HepG2 (cell line): ENCODE data around the gene PDCD2. TPM values are rescaled to one million over a fixed set of nuclear protein-coding genes. Genes with fewer than 3 reads are reported as not detected.

Experiments used
- ATF1 ChIP-seq: IDR thresholded peaks from 2 replicates; pipeline ENCODE4 v1.6.1; 2016; ENCODE audit warnings: mild to moderate bottlenecking, control low read depth
- CHCHD3 ChIP-seq: sonication (generic); formaldehyde crosslinking; IDR thresholded peaks from 2 replicates; pipeline ENCODE4 v1.8.0; 2022; ENCODE audit warnings: mild to moderate bottlenecking, missing genetic modification reagents, moderate library complexity
- HOXA5 ChIP-seq: sonication (generic); formaldehyde crosslinking; IDR thresholded peaks from 2 replicates; pipeline ENCODE4 v1.4.0; 2020; ENCODE audit warnings: missing genetic modification reagents
- NFE2 ChIP-seq: sonication (generic); formaldehyde crosslinking; IDR thresholded peaks from 2 replicates; pipeline ENCODE4 v1.4.0; 2020; ENCODE audit warnings: missing genetic modification reagents
- RFXAP ChIP-seq: sonication (generic); formaldehyde crosslinking; IDR thresholded peaks from 2 replicates; pipeline ENCODE4 v1.4.0; 2020; ENCODE audit warnings: missing genetic modification reagents, borderline replicate concordance
- TAF15 ChIP-seq: fragments of 200-400 bp; formaldehyde crosslinking; IDR thresholded peaks from one replicate; pipeline ENCODE4 v1.6.1; 2018; ENCODE audit warnings: mild to moderate bottlenecking, low read depth, low read length; ENCODE audit not compliant: poor library complexity, severe bottlenecking
- TSC22D2 ChIP-seq: sonication (generic); formaldehyde crosslinking; IDR thresholded peaks from 2 replicates; pipeline ENCODE4 v1.5.1; 2020; ENCODE audit warnings: missing genetic modification reagents, mild to moderate bottlenecking, borderline replicate concordance
- ZBTB7B ChIP-seq: sonication (generic); formaldehyde crosslinking; IDR thresholded peaks from 2 replicates; pipeline ENCODE4 v1.4.0; 2020; ENCODE audit warnings: missing genetic modification reagents
- ZC3H13 ChIP-seq: sonication (generic); formaldehyde crosslinking; IDR thresholded peaks from 2 replicates; pipeline ENCODE4 v1.8.1; 2023; ENCODE audit warnings: mild to moderate bottlenecking, missing genetic modification reagents, moderate library complexity
- ZNF235 ChIP-seq: sonication (generic); formaldehyde crosslinking; IDR thresholded peaks from 2 replicates; pipeline ENCODE4 v1.8.1; 2023; ENCODE audit warnings: mild to moderate bottlenecking, missing genetic modification reagents, borderline replicate concordance
- ZNF331 ChIP-seq: sonication (generic); formaldehyde crosslinking; IDR thresholded peaks from 2 replicates; pipeline ENCODE4 v1.4.0; 2020; ENCODE audit warnings: missing genetic modification reagents
- ZNF44 ChIP-seq: sonication (generic); formaldehyde crosslinking; IDR thresholded peaks from 2 replicates; pipeline ENCODE4 v1.5.1; 2020; ENCODE audit warnings: mild to moderate bottlenecking, missing genetic modification reagents
- ZNF616 ChIP-seq: sonication (generic); formaldehyde crosslinking; IDR thresholded peaks from 2 replicates; pipeline ENCODE4 v1.5.0; 2020; ENCODE audit warnings: low read depth, mild to moderate bottlenecking, missing genetic modification reagents
- ZSCAN20 ChIP-seq: sonication (generic); formaldehyde crosslinking; IDR thresholded peaks from 2 replicates; pipeline ENCODE4 v1.4.0; 2020; ENCODE audit warnings: missing genetic modification reagents, mild to moderate bottlenecking, borderline replicate concordance
- polyA plus RNA-seq, 8 experiments: library from polyadenylated mRNA; depleted of rRNA in 3 of 8; stranded (reverse) in 7 of 8; unstranded in 1 of 8; fragments of >200 nt; fragmentation: Illumina TruSeq in 4 of 8; extraction: Trizol in 4 of 8; gene quantifications; 2 replicates each; pipeline versions ENCODE4 v1.2.1 to v1.2.3, GENCODE V29; 2011 to 2016; ENCODE audit warnings: low read depth in 4 of 8, missing spikeins in 1 of 8, mixed read lengths in 1 of 8; ENCODE audit not compliant: insufficient read depth in 1 of 8
- total RNA-seq, 5 experiments: library from RNA; depleted of rRNA; stranded (reverse); fragments of >200 nt; fragmentation: Illumina TruSeq; extraction: Trizol; gene quantifications; 2 replicates each; pipeline ENCODE4 v1.2.3, GENCODE V29; 2016; ENCODE audit warnings: low read depth in 1 of 5
- TF ChIP-seq, protein P1 (sequence below): sonication (generic); formaldehyde crosslinking; IDR thresholded peaks from 2 replicates; pipeline ENCODE4 v1.4.0; 2020; ENCODE audit warnings: missing genetic modification reagents, borderline replicate concordance
- TF ChIP-seq, protein P2 (sequence below): sonication (generic); formaldehyde crosslinking; IDR thresholded peaks from 2 replicates; pipeline ENCODE4 v1.4.0; 2020; ENCODE audit warnings: mild to moderate bottlenecking, missing genetic modification reagents
- TF ChIP-seq, protein P3 (sequence below): sonication (generic); formaldehyde crosslinking; conservative IDR thresholded peaks from 2 replicates; pipeline ENCODE4 v1.8.0; 2022; ENCODE audit warnings: low read depth, missing genetic modification reagents

PDCD2 gene
- total and polyA plus RNA-seq, 2 of the 13 experiments (the other 11 are each of a cell fraction or from before 2014, with no cell fraction given) = 83.6 to 133 TPM

DNA sequence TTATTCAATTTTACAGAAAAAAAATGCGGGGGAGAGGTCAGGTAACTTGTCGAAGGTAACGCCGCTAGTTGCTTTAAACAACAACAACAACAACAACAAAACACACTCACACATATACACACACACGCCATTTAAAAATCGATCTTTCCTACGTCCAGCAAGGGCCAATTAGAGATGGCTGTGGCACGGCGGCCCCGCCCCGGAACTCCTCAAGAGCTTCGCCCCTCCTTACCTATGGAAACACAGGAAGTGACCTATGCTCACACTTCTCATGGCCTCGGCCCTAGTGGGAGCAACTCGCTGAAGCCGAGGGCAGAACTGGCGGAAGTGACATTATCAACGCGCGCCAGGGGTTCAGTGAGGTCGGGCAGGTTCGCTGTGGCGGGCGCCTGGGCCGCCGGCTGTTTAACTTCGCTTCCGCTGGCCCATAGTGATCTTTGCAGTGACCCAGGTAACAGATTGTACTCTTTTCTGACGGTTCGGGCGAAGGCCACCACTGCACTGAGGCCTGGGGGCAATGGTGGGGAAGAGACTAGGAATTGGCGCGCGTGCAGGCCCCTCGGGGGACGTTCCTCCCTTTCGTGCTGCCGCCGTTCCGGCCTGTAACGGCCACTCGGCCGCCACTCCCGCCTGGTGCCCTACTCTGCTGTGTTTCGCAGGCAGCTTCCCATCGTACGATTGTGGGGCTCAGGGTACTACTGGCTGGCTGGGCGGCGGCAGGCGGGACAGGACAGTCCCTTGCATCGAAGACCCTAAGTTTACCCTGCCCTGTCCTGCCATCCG, 30.2 kb downstream of the PDCD2 start, which contains the start of gene TBP (continued):
- TF ChIP-seq NFE2 (CRISPR knock-in tag) (no peak), ZNF44 (CRISPR knock-in tag) (peak; percentile 98), ZBTB7B (CRISPR knock-in tag) (peak; percentile 45; the same call in 1 of the 2 replicates), ZSCAN20 (peak; percentile 44; the same call in 1 of the 2 replicates), TAF15 (no peak), RFXAP (peak; percentile 77; the same call in 1 of the 2 replicates), HOXA5 (CRISPR knock-in tag) (peak; percentile 91), ZNF616 (CRISPR knock-in tag) (0 out of 2 replicates have a peak, but pooled peaks have one; percentile 62), CHCHD3 (peak; percentile 71; the same call in 1 of the 2 replicates), ZNF331 (CRISPR knock-in tag) (peak; percentile 76), ZNF235 (CRISPR knock-in tag) (no peak), ZC3H13 (CRISPR knock-in tag) (peak; percentile 70; the same call in 1 of the 2 replicates), TSC22D2 (CRISPR knock-in tag) (0 out of 2 replicates have a peak, but pooled peaks have one; percentile 63), ATF1 (CRISPR knock-in tag) (peak; percentile 99)
- TF ChIP-seq, protein P1, sequence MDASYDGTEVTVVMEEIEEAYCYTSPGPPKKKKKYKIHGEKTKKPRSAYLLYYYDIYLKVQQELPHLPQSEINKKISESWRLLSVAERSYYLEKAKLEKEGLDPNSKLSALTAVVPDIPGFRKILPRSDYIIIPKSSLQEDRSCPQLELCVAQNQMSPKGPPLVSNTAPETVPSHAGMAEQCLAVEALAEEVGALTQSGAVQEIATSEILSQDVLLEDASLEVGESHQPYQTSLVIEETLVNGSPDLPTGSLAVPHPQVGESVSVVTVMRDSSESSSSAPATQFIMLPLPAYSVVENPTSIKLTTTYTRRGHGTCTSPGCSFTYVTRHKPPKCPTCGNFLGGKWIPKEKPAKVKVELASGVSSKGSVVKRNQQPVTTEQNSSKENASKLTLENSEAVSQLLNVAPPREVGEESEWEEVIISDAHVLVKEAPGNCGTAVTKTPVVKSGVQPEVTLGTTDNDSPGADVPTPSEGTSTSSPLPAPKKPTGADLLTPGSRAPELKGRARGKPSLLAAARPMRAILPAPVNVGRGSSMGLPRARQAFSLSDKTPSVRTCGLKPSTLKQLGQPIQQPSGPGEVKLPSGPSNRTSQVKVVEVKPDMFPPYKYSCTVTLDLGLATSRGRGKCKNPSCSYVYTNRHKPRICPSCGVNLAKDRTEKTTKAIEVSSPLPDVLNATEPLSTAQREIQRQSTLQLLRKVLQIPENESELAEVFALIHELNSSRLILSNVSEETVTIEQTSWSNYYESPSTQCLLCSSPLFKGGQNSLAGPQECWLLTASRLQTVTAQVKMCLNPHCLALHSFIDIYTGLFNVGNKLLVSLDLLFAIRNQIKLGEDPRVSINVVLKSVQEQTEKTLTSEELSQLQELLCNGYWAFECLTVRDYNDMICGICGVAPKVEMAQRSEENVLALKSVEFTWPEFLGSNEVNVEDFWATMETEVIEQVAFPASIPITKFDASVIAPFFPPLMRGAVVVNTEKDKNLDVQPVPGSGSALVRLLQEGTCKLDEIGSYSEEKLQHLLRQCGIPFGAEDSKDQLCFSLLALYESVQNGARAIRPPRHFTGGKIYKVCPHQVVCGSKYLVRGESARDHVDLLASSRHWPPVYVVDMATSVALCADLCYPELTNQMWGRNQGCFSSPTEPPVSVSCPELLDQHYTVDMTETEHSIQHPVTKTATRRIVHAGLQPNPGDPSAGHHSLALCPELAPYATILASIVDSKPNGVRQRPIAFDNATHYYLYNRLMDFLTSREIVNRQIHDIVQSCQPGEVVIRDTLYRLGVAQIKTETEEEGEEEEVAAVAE (CRISPR knock-in tag) = no peak; the same call in none of the 2 replicates
- TF ChIP-seq, protein P2, sequence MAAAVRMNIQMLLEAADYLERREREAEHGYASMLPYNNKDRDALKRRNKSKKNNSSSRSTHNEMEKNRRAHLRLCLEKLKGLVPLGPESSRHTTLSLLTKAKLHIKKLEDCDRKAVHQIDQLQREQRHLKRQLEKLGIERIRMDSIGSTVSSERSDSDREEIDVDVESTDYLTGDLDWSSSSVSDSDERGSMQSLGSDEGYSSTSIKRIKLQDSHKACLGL (CRISPR knock-in tag) = 0 out of 2 replicates have a peak, but pooled peaks have one; percentile 47
- TF ChIP-seq, protein P3, sequence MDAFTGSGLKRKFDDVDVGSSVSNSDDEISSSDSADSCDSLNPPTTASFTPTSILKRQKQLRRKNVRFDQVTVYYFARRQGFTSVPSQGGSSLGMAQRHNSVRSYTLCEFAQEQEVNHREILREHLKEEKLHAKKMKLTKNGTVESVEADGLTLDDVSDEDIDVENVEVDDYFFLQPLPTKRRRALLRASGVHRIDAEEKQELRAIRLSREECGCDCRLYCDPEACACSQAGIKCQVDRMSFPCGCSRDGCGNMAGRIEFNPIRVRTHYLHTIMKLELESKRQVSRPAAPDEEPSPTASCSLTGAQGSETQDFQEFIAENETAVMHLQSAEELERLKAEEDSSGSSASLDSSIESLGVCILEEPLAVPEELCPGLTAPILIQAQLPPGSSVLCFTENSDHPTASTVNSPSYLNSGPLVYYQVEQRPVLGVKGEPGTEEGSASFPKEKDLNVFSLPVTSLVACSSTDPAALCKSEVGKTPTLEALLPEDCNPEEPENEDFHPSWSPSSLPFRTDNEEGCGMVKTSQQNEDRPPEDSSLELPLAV (CRISPR knock-in tag) = no peak
